ENCODE results near the gene UPF3B. TPM values are rescaled to one million over a fixed set of nuclear protein-coding genes. Genes with fewer than 3 reads are reported as not detected.

Gene UPF3B
- total and polyA plus RNA-seq, 9 of the 15 experiments (the other 6 are each of a cell fraction or from before 2014, with no cell fraction given): 17.6 to 57.0 (median 32.3) TPM

GRCh38 chrX:119871599-119872395 lies 19.0 kb upstream of the UPF3B start, which contains the start of the genes NDUFA1 and RNF113A (continued):
- TF ChIP-seq ZMIZ1 (IDR thresholded peaks at IDR 0.05; ENCODE audit: low read depth in 2 of 2, low read length in 2 of 2) (no peak), ZNF561 (CRISPR knock-in tag; conservative IDR thresholded peaks at IDR 0.05) (no peak), XRCC3 (IDR thresholded peaks at IDR 0.05) (no peak), ZFP30 (CRISPR knock-in tag; IDR thresholded peaks at IDR 0.05; ENCODE audit: borderline replicate concordance) (no peak), FUS (optimal IDR thresholded peaks at IDR 0.05; ENCODE audit: low read depth, low read length) (no peak), STAG1 (CRISPR knock-in tag; IDR thresholded peaks at IDR 0.05; ENCODE audit: borderline replicate concordance) (no peak), ZNF24 (IDR thresholded peaks at IDR 0.05) (0 out of 2 replicates have a peak, but pooled peaks have one; percentile 44), CTBP1 (IDR thresholded peaks at IDR 0.05; ENCODE audit: borderline replicate concordance) (0 out of 2 replicates have a peak, but pooled peaks have one; percentile 47), CUX1 (CRISPR knock-in tag; IDR thresholded peaks at IDR 0.05) (no peak), ZBTB2 (IDR thresholded peaks at IDR 0.05) (no peak), ZNF707 (CRISPR knock-in tag; conservative IDR thresholded peaks at IDR 0.05) (no peak), SAP30 (IDR thresholded peaks at IDR 0.05; ENCODE audit: borderline replicate concordance, insufficient read depth, low read depth, low read length, poor library complexity, severe bottlenecking) (peak; percentile 59), ZNF134 (CRISPR knock-in tag; conservative IDR thresholded peaks at IDR 0.05) (no peak)
- TF ChIP-seq, protein P1, sequence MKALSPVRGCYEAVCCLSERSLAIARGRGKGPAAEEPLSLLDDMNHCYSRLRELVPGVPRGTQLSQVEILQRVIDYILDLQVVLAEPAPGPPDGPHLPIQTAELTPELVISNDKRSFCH (CRISPR knock-in tag; IDR thresholded peaks at IDR 0.05): no peak
- TF ChIP-seq, protein P1 (tag; IDR thresholded peaks at IDR 0.05): no peak
